SK-N-SH (cell line): Measurements from ENCODE around the gene KCNE1.

ENCODE experiments used
- FOXJ3 ChIP-seq: sonication (generic); formaldehyde crosslinking; IDR thresholded peaks from 2 replicates; pipeline ENCODE4 v1.5.1; 2020; ENCODE audit warnings: mild to moderate bottlenecking, missing genetic modification reagents
- GABPA ChIP-seq: IDR thresholded peaks from 2 replicates; pipeline ENCODE4 v1.4.0; 2012; ENCODE audit warnings: low read depth, mild to moderate bottlenecking
- NFIC ChIP-seq: IDR thresholded peaks from 2 replicates; pipeline ENCODE4 v1.4.0; 2012; ENCODE audit warnings: borderline replicate concordance
- RXRA ChIP-seq: IDR thresholded peaks from 2 replicates; pipeline ENCODE4 v1.4.0; 2012; ENCODE audit warnings: low read depth, mild to moderate bottlenecking, borderline replicate concordance
- TAF1 ChIP-seq: IDR thresholded peaks from 2 replicates; pipeline ENCODE4 v1.6.1; 2012; ENCODE audit warnings: low read depth, mild to moderate bottlenecking, low read length, moderate library complexity, borderline replicate concordance
- TF ChIP-seq, protein P1 (sequence below): fragments of 200-600 bp; sonication (generic); IDR thresholded peaks from 2 replicates; pipeline ENCODE4 v1.6.1; 2017; ENCODE audit warnings: antibody characterized with exemption, mild to moderate bottlenecking, moderate library complexity

DNA sequence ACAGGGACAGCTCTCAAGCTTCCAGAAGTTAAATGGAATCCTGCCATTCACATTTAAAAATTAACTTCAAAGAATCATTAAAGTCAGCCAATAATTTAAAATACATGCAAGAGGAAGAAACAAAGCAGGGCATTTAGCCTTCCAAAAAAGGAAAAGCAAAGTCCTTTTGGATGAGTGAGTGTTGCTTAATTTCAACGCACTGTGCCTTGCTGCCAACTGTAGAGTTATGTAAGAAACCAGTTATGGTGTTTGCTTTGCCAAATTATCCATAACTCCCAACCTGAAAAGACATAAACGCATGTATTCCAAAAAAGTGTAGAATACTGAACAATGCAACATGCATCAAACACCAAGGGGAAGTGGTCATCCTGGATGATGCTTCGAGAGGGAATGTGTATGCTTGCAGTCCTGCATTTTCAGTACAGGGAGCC lies 16.1 kb upstream of the KCNE1 start:
- TF ChIP-seq, protein P1, sequence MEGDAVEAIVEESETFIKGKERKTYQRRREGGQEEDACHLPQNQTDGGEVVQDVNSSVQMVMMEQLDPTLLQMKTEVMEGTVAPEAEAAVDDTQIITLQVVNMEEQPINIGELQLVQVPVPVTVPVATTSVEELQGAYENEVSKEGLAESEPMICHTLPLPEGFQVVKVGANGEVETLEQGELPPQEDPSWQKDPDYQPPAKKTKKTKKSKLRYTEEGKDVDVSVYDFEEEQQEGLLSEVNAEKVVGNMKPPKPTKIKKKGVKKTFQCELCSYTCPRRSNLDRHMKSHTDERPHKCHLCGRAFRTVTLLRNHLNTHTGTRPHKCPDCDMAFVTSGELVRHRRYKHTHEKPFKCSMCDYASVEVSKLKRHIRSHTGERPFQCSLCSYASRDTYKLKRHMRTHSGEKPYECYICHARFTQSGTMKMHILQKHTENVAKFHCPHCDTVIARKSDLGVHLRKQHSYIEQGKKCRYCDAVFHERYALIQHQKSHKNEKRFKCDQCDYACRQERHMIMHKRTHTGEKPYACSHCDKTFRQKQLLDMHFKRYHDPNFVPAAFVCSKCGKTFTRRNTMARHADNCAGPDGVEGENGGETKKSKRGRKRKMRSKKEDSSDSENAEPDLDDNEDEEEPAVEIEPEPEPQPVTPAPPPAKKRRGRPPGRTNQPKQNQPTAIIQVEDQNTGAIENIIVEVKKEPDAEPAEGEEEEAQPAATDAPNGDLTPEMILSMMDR, result no peak
- TF ChIP-seq RXRA, result no peak
- TF ChIP-seq GABPA, result no peak
- no peak for TF ChIP-seq FOXJ3 (CRISPR knock-in tag)
- TF ChIP-seq TAF1, result no peak
- TF ChIP-seq NFIC, result no peak
